HEK293 (cell line): ENCODE measurements around the gene GATC.

Source experiments
- CTCF ChIA-PET: fragments of 350-600 bp; formaldehyde crosslinking; extraction: SDS; loops from one replicate; lab custom pipeline; 2021; ENCODE audit warnings: antibody characterized with exemption; lab: Yijun Ruan, JAX
- POLR2A ChIA-PET: fragments of 300-600 bp; formaldehyde crosslinking; extraction: SDS; loops from one replicate; lab custom pipeline; 2020; ENCODE audit warnings: antibody characterized with exemption, inconsistent platforms; lab: Yijun Ruan, JAX
- H3K27ac ChIP-seq: fragments of 200-500 bp; sonication (Bioruptor generic); 2 replicates; pipeline ENCODE4 v1.5.1; 2014; ENCODE audit warnings: low read depth, low read length, control low read depth, inconsistent platforms; ENCODE audit errors: extremely low read depth
- H3K36me3 ChIP-seq, 2 experiments: fragments of 200-500 bp in 1 of 2; sonication (Bioruptor generic) in 1 of 2; 1 replicate in 1 of 2; 2 replicates in 1 of 2; pipeline ENCODE4 v1.5.1; 2014 to 2017; ENCODE audit warnings: inconsistent platforms in 2 of 2, low read length in 2 of 2; ENCODE audit not compliant: control insufficient read depth in 2 of 2, insufficient read depth in 1 of 2
- H3K4me1 ChIP-seq: fragments of 200-500 bp; sonication (Bioruptor generic); 2 replicates; pipeline ENCODE4 v1.5.1; 2014; ENCODE audit warnings: mild to moderate bottlenecking, low read length, inconsistent platforms; ENCODE audit not compliant: control insufficient read depth, insufficient read depth
- H3K4me3 ChIP-seq: 2 replicates; pipeline ENCODE4 v1.5.1; 2011; ENCODE audit warnings: low read depth, mild to moderate bottlenecking, control low read depth, low read length, moderate library complexity
- H3K9me3 ChIP-seq: fragments of 200-500 bp; sonication (Bioruptor generic); 2 replicates; pipeline ENCODE4 v1.5.1; 2014; ENCODE audit warnings: low read depth, low read length, inconsistent platforms; ENCODE audit not compliant: control insufficient read depth, insufficient read depth
- GFI1B ChIP-seq: fragments of 450-650 bp; formaldehyde crosslinking; IDR thresholded peaks from 2 replicates; pipeline ENCODE4 v1.5.1; 2016; ENCODE audit warnings: missing biosample characterization, missing genetic modification characterization
- HOXA7 ChIP-seq: sonication (generic); formaldehyde crosslinking; IDR thresholded peaks from 2 replicates; pipeline ENCODE4 v1.8.1; 2022; ENCODE audit warnings: missing genetic modification reagents, borderline replicate concordance
- KLF9 ChIP-seq: fragments of 450-650 bp; formaldehyde crosslinking; IDR thresholded peaks from 2 replicates; pipeline ENCODE4 v1.5.1; 2016; ENCODE audit warnings: missing biosample characterization, missing genetic modification characterization, low read depth
- MEIS1 ChIP-seq: sonication (generic); formaldehyde crosslinking; IDR thresholded peaks from 2 replicates; pipeline ENCODE4 v1.8.1; 2022; ENCODE audit warnings: missing genetic modification reagents, mild to moderate bottlenecking, borderline replicate concordance
- PATZ1 ChIP-seq: fragments of 450-650 bp; formaldehyde crosslinking; IDR thresholded peaks from 2 replicates; pipeline ENCODE4 v1.5.1; 2016; ENCODE audit warnings: missing biosample characterization, missing genetic modification characterization
- REPIN1 ChIP-seq: fragments of 450-650 bp; formaldehyde crosslinking; IDR thresholded peaks from 2 replicates; pipeline ENCODE4 v1.5.1; 2017; ENCODE audit warnings: missing biosample characterization, missing genetic modification characterization, low read depth
- ZBTB1 ChIP-seq: fragments of 450-650 bp; formaldehyde crosslinking; IDR thresholded peaks from 2 replicates; pipeline ENCODE4 v1.5.1; 2016; ENCODE audit warnings: missing biosample characterization, missing genetic modification characterization
- ZBTB7A ChIP-seq: fragments of 450-650 bp; formaldehyde crosslinking; IDR thresholded peaks from 2 replicates; pipeline ENCODE4 v1.5.1; 2016; ENCODE audit warnings: low read depth, missing biosample characterization, missing genetic modification characterization
- ZBTB8A ChIP-seq: fragments of 450-650 bp; formaldehyde crosslinking; IDR thresholded peaks from 2 replicates; pipeline ENCODE4 v1.5.1; 2016; ENCODE audit warnings: missing biosample characterization, missing genetic modification characterization
- ZFP3 ChIP-seq: fragments of 450-650 bp; formaldehyde crosslinking; IDR thresholded peaks from 2 replicates; pipeline ENCODE4 v1.5.1; 2016; ENCODE audit warnings: low read depth, missing biosample characterization, missing genetic modification characterization
- ZFP69B ChIP-seq: fragments of 450-650 bp; formaldehyde crosslinking; IDR thresholded peaks from 2 replicates; pipeline ENCODE4 v1.5.1; 2016; ENCODE audit warnings: missing biosample characterization, missing genetic modification characterization
- ZNF140 ChIP-seq: fragments of 450-650 bp; formaldehyde crosslinking; IDR thresholded peaks from 2 replicates; pipeline ENCODE4 v1.5.1; 2016; ENCODE audit warnings: missing biosample characterization, missing genetic modification characterization
- ZNF169 ChIP-seq: fragments of 450-650 bp; formaldehyde crosslinking; IDR thresholded peaks from 2 replicates; pipeline ENCODE4 v1.5.1; 2016; ENCODE audit warnings: missing biosample characterization, missing genetic modification characterization
- ZNF202 ChIP-seq: fragments of 450-650 bp; formaldehyde crosslinking; IDR thresholded peaks from 2 replicates; pipeline ENCODE4 v1.5.1; 2016; ENCODE audit warnings: missing biosample characterization, missing genetic modification characterization, borderline replicate concordance
- ZNF350 ChIP-seq: fragments of 450-650 bp; formaldehyde crosslinking; IDR thresholded peaks from 2 replicates; pipeline ENCODE4 v1.5.0; 2017; ENCODE audit warnings: missing biosample characterization, mild to moderate bottlenecking, missing genetic modification characterization
- ZNF37A ChIP-seq: fragments of 450-650 bp; IDR thresholded peaks from 2 replicates; pipeline ENCODE4 v1.5.1; 2018; ENCODE audit warnings: missing biosample characterization, missing genetic modification characterization
- ZNF416 ChIP-seq: fragments of 450-650 bp; formaldehyde crosslinking; IDR thresholded peaks from 2 replicates; pipeline ENCODE4 v1.5.1; 2016; ENCODE audit warnings: missing biosample characterization, missing genetic modification characterization
- ZNF514 ChIP-seq: fragments of 450-650 bp; formaldehyde crosslinking; IDR thresholded peaks from 2 replicates; pipeline ENCODE4 v1.5.1; 2016; ENCODE audit warnings: missing biosample characterization, missing genetic modification characterization
- ZNF530 ChIP-seq: fragments of 450-650 bp; formaldehyde crosslinking; IDR thresholded peaks from 2 replicates; pipeline ENCODE4 v1.5.1; 2016; ENCODE audit warnings: low read depth, missing biosample characterization, missing genetic modification characterization
- ZNF596 ChIP-seq: fragments of 450-650 bp; IDR thresholded peaks from 2 replicates; pipeline ENCODE4 v1.5.0; 2018; ENCODE audit warnings: missing biosample characterization, mild to moderate bottlenecking, missing genetic modification characterization, moderate library complexity
- ZNF610 ChIP-seq: fragments of 450-650 bp; formaldehyde crosslinking; IDR thresholded peaks from 2 replicates; pipeline ENCODE4 v1.5.1; 2016; ENCODE audit warnings: missing biosample characterization, missing genetic modification characterization, borderline replicate concordance
- ZNF654 ChIP-seq: fragments of 450-650 bp; formaldehyde crosslinking; IDR thresholded peaks from 2 replicates; pipeline ENCODE4 v1.5.1; 2016; ENCODE audit warnings: low read depth, missing biosample characterization, missing genetic modification characterization
- TF ChIP-seq, protein P1 (sequence below): fragments of 450-650 bp; formaldehyde crosslinking; IDR thresholded peaks from 2 replicates; pipeline ENCODE4 v1.5.1; 2016; ENCODE audit warnings: missing biosample characterization, missing genetic modification characterization
- TF ChIP-seq, protein P2 (sequence below): fragments of 450-650 bp; formaldehyde crosslinking; IDR thresholded peaks from 2 replicates; pipeline ENCODE4 v1.5.1; 2017; ENCODE audit warnings: missing biosample characterization, missing genetic modification characterization
- TF ChIP-seq, protein P3 (sequence below): fragments of 450-650 bp; formaldehyde crosslinking; IDR thresholded peaks from 2 replicates; pipeline ENCODE4 v1.5.1; 2016; ENCODE audit warnings: missing biosample characterization, missing genetic modification characterization, borderline replicate concordance
- TF ChIP-seq, protein P4 (sequence below): fragments of 450-650 bp; formaldehyde crosslinking; IDR thresholded peaks from 2 replicates; pipeline ENCODE4; 2016; ENCODE audit warnings: missing biosample characterization, missing genetic modification characterization

Gene GATC

GRCh38 chr12:120495731-120496412 lies 49.6 kb downstream of the GATC start, which contains the start of gene DYNLL1:
Gene DYNLL1, plus strand, starts transcription at chr12:120496113. Its CDS starts 309 bp downstream, at chr12:120496422.
- ChIA-PET POLR2A (interaction anchor here (0.6 to 3.0 kb wide), 25 partner anchors 9 to 295 kb away, joined by 3 to 38 read pairs (median 7); partner anchors contain the start of genes COQ5, POP5, RPLP0 and SIRT4), CTCF (interaction anchor here (0.5 to 1.2 kb wide), 3 partner anchors 29 to 56 kb away, joined by 3 to 5 read pairs (median 3); no protein-coding TSS in a partner anchor)
- Histone ChIP-seq H3K36me3 (peaks cover 0 to 34% of the 10 kb centered on the region in 2 experiments), H3K4me3 (peak within 1 kb of the TSS; percentile 83), H3K27ac (peak within 1 kb of the TSS; percentile 66; the same call in 1 of the 2 replicates), H3K9me3 (no peaks in the 10 kb centered on the region), H3K4me1 (peaks cover 3% of the 10 kb centered on the region; the same call in 1 of the 2 replicates)
- TF ChIP-seq ZNF514 (no peak), HOXA7 (CRISPR knock-in tag) (no peak), ZNF140 (no peak), ZBTB1 (tag by site-specific recombination) (no peak), ZNF350 (tag by site-specific recombination) (no peak), ZNF596 (no peak), ZNF610 (tag by site-specific recombination) (no peak), ZFP69B (tag by site-specific recombination) (no peak), GFI1B (tag by site-specific recombination) (no peak), ZNF530 (tag by site-specific recombination) (no peak), ZBTB8A (tag by site-specific recombination) (no peak; the same call in 1 of the 2 replicates), REPIN1 (no peak), MEIS1 (CRISPR knock-in tag) (no peak), ZNF202 (tag by site-specific recombination) (no peak), ZFP3 (tag by site-specific recombination) (no peak), ZBTB7A (no peak), ZNF37A (tag by site-specific recombination) (no peak), KLF9 (peak; percentile 78), ZNF416 (tag by site-specific recombination) (no peak), ZNF654 (tag by site-specific recombination) (no peak), ZNF169 (no peak), PATZ1 (tag by site-specific recombination) (peak; percentile 78)
- TF ChIP-seq, protein P1, sequence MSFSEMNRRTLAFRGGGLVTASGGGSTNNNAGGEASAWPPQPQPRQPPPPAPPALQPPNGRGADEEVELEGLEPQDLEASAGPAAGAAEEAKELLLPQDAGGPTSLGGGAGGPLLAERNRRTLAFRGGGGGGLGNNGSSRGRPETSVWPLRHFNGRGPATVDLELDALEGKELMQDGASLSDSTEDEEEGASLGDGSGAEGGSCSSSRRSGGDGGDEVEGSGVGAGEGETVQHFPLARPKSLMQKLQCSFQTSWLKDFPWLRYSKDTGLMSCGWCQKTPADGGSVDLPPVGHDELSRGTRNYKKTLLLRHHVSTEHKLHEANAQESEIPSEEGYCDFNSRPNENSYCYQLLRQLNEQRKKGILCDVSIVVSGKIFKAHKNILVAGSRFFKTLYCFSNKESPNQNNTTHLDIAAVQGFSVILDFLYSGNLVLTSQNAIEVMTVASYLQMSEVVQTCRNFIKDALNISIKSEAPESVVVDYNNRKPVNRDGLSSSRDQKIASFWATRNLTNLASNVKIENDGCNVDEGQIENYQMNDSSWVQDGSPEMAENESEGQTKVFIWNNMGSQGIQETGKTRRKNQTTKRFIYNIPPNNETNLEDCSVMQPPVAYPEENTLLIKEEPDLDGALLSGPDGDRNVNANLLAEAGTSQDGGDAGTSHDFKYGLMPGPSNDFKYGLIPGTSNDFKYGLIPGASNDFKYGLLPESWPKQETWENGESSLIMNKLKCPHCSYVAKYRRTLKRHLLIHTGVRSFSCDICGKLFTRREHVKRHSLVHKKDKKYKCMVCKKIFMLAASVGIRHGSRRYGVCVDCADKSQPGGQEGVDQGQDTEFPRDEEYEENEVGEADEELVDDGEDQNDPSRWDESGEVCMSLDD (tag by site-specific recombination): peak; percentile 70; the same call in 1 of the 2 replicates
- TF ChIP-seq, protein P2, sequence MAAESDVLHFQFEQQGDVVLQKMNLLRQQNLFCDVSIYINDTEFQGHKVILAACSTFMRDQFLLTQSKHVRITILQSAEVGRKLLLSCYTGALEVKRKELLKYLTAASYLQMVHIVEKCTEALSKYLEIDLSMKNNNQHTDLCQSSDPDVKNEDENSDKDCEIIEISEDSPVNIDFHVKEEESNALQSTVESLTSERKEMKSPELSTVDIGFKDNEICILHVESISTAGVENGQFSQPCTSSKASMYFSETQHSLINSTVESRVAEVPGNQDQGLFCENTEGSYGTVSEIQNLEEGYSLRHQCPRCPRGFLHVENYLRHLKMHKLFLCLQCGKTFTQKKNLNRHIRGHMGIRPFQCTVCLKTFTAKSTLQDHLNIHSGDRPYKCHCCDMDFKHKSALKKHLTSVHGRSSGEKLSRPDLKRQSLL: no peak
- TF ChIP-seq, protein P3, sequence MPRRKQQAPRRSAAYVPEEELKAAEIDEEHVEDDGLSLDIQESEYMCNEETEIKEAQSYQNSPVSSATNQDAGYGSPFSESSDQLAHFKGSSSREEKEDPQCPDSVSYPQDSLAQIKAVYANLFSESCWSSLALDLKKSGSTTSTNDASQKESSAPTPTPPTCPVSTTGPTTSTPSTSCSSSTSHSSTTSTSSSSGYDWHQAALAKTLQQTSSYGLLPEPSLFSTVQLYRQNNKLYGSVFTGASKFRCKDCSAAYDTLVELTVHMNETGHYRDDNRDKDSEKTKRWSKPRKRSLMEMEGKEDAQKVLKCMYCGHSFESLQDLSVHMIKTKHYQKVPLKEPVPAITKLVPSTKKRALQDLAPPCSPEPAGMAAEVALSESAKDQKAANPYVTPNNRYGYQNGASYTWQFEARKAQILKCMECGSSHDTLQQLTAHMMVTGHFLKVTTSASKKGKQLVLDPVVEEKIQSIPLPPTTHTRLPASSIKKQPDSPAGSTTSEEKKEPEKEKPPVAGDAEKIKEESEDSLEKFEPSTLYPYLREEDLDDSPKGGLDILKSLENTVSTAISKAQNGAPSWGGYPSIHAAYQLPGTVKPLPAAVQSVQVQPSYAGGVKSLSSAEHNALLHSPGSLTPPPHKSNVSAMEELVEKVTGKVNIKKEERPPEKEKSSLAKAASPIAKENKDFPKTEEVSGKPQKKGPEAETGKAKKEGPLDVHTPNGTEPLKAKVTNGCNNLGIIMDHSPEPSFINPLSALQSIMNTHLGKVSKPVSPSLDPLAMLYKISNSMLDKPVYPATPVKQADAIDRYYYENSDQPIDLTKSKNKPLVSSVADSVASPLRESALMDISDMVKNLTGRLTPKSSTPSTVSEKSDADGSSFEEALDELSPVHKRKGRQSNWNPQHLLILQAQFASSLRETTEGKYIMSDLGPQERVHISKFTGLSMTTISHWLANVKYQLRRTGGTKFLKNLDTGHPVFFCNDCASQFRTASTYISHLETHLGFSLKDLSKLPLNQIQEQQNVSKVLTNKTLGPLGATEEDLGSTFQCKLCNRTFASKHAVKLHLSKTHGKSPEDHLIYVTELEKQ (tag by site-specific recombination): no peak
- TF ChIP-seq, protein P4, sequence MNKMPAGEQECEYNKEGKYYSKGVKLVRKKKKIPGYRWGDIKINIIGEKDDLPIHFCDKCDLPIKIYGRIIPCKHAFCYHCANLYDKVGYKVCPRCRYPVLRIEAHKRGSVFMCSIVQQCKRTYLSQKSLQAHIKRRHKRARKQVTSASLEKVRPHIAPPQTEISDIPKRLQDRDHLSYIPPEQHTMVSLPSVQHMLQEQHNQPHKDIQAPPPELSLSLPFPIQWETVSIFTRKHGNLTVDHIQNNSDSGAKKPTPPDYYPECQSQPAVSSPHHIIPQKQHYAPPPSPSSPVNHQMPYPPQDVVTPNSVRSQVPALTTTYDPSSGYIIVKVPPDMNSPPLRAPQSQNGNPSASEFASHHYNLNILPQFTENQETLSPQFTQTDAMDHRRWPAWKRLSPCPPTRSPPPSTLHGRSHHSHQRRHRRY (tag by site-specific recombination): no peak
